H1 (cell line): ENCODE measurements around the gene IKZF1.

Experiments used
- CEBPB ChIP-seq: IDR thresholded peaks from 2 replicates; pipeline ENCODE4 v1.6.1; 2012; ENCODE audit warnings: low read depth, low read length
- CTCF ChIP-seq, 3 experiments: IDR thresholded peaks; 1 replicate in 2 of 3; 2 replicates in 1 of 3; pipeline versions ENCODE4 v1.5.1 to v1.6.1; 2011; ENCODE audit warnings: low read length in 3 of 3, mild to moderate bottlenecking in 3 of 3, inconsistent platforms in 2 of 3, low read depth in 1 of 3, moderate library complexity in 1 of 3; ENCODE audit not compliant: insufficient read depth in 1 of 3; ENCODE audit errors: control extremely low read depth in 1 of 3
- SIX5 ChIP-seq: IDR thresholded peaks from 2 replicates; pipeline ENCODE4 v1.6.1; 2011; ENCODE audit warnings: mild to moderate bottlenecking, low read depth, low read length

DNA sequence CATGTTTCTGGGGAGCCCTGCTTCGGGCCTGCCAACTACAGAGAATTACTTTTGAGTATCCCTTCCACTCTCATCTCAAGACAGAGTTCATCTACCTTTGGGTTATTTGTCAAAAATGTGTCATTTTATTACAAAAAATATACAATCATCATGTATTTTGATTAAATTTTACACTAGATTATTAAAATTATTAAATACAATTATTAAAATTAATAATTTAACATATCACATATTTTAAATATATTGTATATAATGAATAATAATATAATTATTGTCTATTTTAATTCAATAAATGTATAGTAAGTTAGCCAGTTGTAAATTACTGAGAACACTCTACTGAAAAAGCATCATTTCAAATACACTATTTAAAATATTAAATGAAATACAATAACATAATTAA lies 94.7 kb downstream of the IKZF1 start:
- no peak for TF ChIP-seq CEBPB
- no peak for TF ChIP-seq CTCF (IDR thresholded peaks at IDR 0.05; ENCODE audit: control extremely low read depth in 1 of 3, insufficient read depth in 1 of 3, low read depth in 1 of 3, low read length in 3 of 3)
- no peak for TF ChIP-seq SIX5
